ENCODE measurements around the gene ADAMTSL4. TPM values are rescaled to one million over a fixed set of nuclear protein-coding genes. Genes with fewer than 3 reads are reported as not detected.
A peak's percentile ranks its signal among the peaks of the same experiment; 100 is the strongest.

Gene ADAMTSL4
- total and polyA plus RNA-seq, 2 donors, result 35.5 to 144 TPM

- H3K4me1 ChIP-seq (ENCODE audit: insufficient read depth), result peaks cover 2% of the 10 kb centered on the region
- H3K27ac ChIP-seq (ENCODE audit: low read depth), result no peak overlapping the region
- 87% methylated on average over 19 of the region's 19 CpGs for WGBS
Measured at GRCh38 chr1:150555198-150555970, 6.2 kb downstream of the ADAMTSL4 start.

GRCh38 chr1:150555971-150556865 is 7.0 kb downstream of the ADAMTSL4 start:
- peaks cover 2% of the 10 kb centered on the region for H3K36me3 ChIP-seq (ENCODE audit: insufficient read depth)
- 70% methylated on average over 26 of the region's 26 CpGs for WGBS
- no peak for DNase-seq (ENCODE audit: extremely low spot score)
- peaks cover 2% of the 10 kb centered on the region for H3K4me1 ChIP-seq (ENCODE audit: insufficient read depth)
- no peak overlapping the region for H3K27ac ChIP-seq (ENCODE audit: low read depth)
- H3K4me3 ChIP-seq (ENCODE audit: low read depth, low read length), result no peak overlapping the region

More at GRCh38 chr1:150555198-150555970, 6.2 kb downstream of the ADAMTSL4 start:
- Histone ChIP-seq H3K36me3 (ENCODE audit: insufficient read depth) (peaks cover 2% of the 10 kb centered on the region), H3K4me3 (ENCODE audit: low read depth, low read length) (no peak overlapping the region)
- no peak for DNase-seq (ENCODE audit: extremely low spot score)

- no peak overlapping the region for H3K4me3 ChIP-seq (ENCODE audit: low read depth, low read length)
- DNase-seq (ENCODE audit: extremely low spot score), result no peak
- H3K36me3 ChIP-seq (ENCODE audit: insufficient read depth), result peaks cover 2% of the 10 kb centered on the region
- 88% methylated on average over 26 of the region's 26 CpGs for WGBS
- H3K27ac ChIP-seq (ENCODE audit: low read depth), result no peak overlapping the region
- H3K4me1 ChIP-seq (ENCODE audit: insufficient read depth), result peaks cover 2% of the 10 kb centered on the region
Measured at GRCh38 chr1:150557065-150557600, 7.9 kb downstream of the ADAMTSL4 start.

GRCh38 chr1:150557813-150558212 is 8.6 kb downstream of the ADAMTSL4 start:
- H3K4me1 ChIP-seq (ENCODE audit: insufficient read depth), result peaks cover 4% of the 10 kb centered on the region
- DNase-seq (ENCODE audit: extremely low spot score), result no peak
- WGBS, result 85% methylated on average over 15 of the region's 15 CpGs
- H3K27ac ChIP-seq (ENCODE audit: low read depth), result no peak overlapping the region
- H3K36me3 ChIP-seq (ENCODE audit: insufficient read depth), result peaks cover 2% of the 10 kb centered on the region
- no peak overlapping the region for H3K4me3 ChIP-seq (ENCODE audit: low read depth, low read length)

GRCh38 chr1:150558303-150558704 is 9.1 kb downstream of the ADAMTSL4 start:
- Histone ChIP-seq H3K36me3 (ENCODE audit: insufficient read depth) (peaks cover 2% of the 10 kb centered on the region), H3K4me3 (ENCODE audit: low read depth, low read length) (no peak overlapping the region), H3K4me1 (ENCODE audit: insufficient read depth) (peaks cover 4% of the 10 kb centered on the region), H3K27ac (ENCODE audit: low read depth) (no peak overlapping the region)
- WGBS, result 81% methylated on average over 15 of the region's 15 CpGs
- DNase-seq (ENCODE audit: extremely low spot score), result no peak

GRCh38 chr1:150558761-150559655 is 9.8 kb downstream of the ADAMTSL4 start:
- WGBS, result 65% methylated on average over 28 of the region's 28 CpGs
- DNase-seq (ENCODE audit: extremely low spot score), result no peak
- Histone ChIP-seq H3K27ac (ENCODE audit: low read depth) (no peak overlapping the region), H3K4me1 (ENCODE audit: insufficient read depth) (peaks cover 4% of the 10 kb centered on the region), H3K36me3 (ENCODE audit: insufficient read depth) (peaks cover 2% of the 10 kb centered on the region), H3K4me3 (ENCODE audit: low read depth, low read length) (no peak overlapping the region)

GRCh38 chr1:150559656-150560010 is 10.4 kb downstream of the ADAMTSL4 start:
- peaks cover 4% of the 10 kb centered on the region for H3K4me1 ChIP-seq (ENCODE audit: insufficient read depth)
- WGBS, result 71% methylated on average over 10 of the region's 10 CpGs
- no peak for DNase-seq (ENCODE audit: extremely low spot score)
- H3K4me3 ChIP-seq (ENCODE audit: low read depth, low read length), result no peak overlapping the region
- no peak overlapping the region for H3K27ac ChIP-seq (ENCODE audit: low read depth)
- H3K36me3 ChIP-seq (ENCODE audit: insufficient read depth), result peaks cover 2% of the 10 kb centered on the region

- H3K4me3 ChIP-seq (ENCODE audit: low read depth, low read length), result no peak overlapping the region
- peaks cover 2% of the 10 kb centered on the region for H3K36me3 ChIP-seq (ENCODE audit: insufficient read depth)
- WGBS, result 31% methylated on average over 9 of the region's 9 CpGs
- H3K27ac ChIP-seq (ENCODE audit: low read depth), result peak overlapping the region; percentile 63
- peaks cover 4% of the 10 kb centered on the region for H3K4me1 ChIP-seq (ENCODE audit: insufficient read depth)
- DNase-seq (ENCODE audit: extremely low spot score), result no peak
Measured at GRCh38 chr1:150560011-150560438, 10.8 kb downstream of the ADAMTSL4 start.

GRCh38 chr1:150560576-150561253 is 11.5 kb downstream of the ADAMTSL4 start:
- H3K4me1 ChIP-seq (ENCODE audit: insufficient read depth), result peaks cover 4% of the 10 kb centered on the region
- 15% methylated on average over 17 of the region's 17 CpGs for WGBS
- peak overlapping the region; percentile 99 for H3K27ac ChIP-seq (ENCODE audit: low read depth)
- H3K4me3 ChIP-seq (ENCODE audit: low read depth, low read length), result peak overlapping the region; percentile 29
- H3K36me3 ChIP-seq (ENCODE audit: insufficient read depth), result peaks cover 2% of the 10 kb centered on the region
- DNase-seq (ENCODE audit: extremely low spot score), result no peak

GRCh38 chr1:150561254-150561973 is 12.2 kb downstream of the ADAMTSL4 start:
- H3K36me3 ChIP-seq (ENCODE audit: insufficient read depth), result no peaks in the 10 kb centered on the region
- peak overlapping the region; percentile 29 for H3K4me3 ChIP-seq (ENCODE audit: low read depth, low read length)
- WGBS, result under 1% methylated on average over 32 of the region's 32 CpGs
- peaks cover 4% of the 10 kb centered on the region for H3K4me1 ChIP-seq (ENCODE audit: insufficient read depth)
- peak; percentile 94 for DNase-seq (ENCODE audit: extremely low spot score)
- peak overlapping the region; percentile 99 for H3K27ac ChIP-seq (ENCODE audit: low read depth)

GRCh38 chr1:150561974-150562445 is 12.8 kb downstream of the ADAMTSL4 start:
- peak; percentile 83 for DNase-seq (ENCODE audit: extremely low spot score)
- under 1% methylated on average over 18 of the region's 18 CpGs for WGBS
- Histone ChIP-seq H3K36me3 (ENCODE audit: insufficient read depth) (no peaks in the 10 kb centered on the region), H3K4me3 (ENCODE audit: low read depth, low read length) (peak overlapping the region; percentile 29), H3K4me1 (ENCODE audit: insufficient read depth) (peaks cover 7% of the 10 kb centered on the region), H3K27ac (ENCODE audit: low read depth) (peak overlapping the region; percentile 99)

All from urinary bladder (tissue), 4 donors.